IMR-90 (cell line): ENCODE data around the gene GJB4. TPM values are rescaled to one million over a fixed set of nuclear protein-coding genes. Genes with fewer than 3 reads are reported as not detected.

Experiments
- ATAC-seq: fragments of 200-7000 bp; cut with Tn5 transposase; 2 replicates; pipeline ENCODE4 v1.9.1; 2020; ENCODE audit warnings: low read depth, mild to moderate bottlenecking, moderate library complexity
- BruUV-seq: library from RNA; stranded (reverse); fragments of 400-500 nt; replicated peaks from 2 replicates; lab custom pipeline; 2021; lab: Mats Ljungman, UMichigan
- CTCF ChIA-PET: fragments of 300-600 bp; formaldehyde crosslinking; extraction: SDS; loops from one replicate; lab custom pipeline; 2021; ENCODE audit warnings: antibody characterized with exemption; lab: Yijun Ruan, JAX
- POLR2A ChIA-PET: fragments of 300-600 bp; sonication (Branson Sonifier 250); formaldehyde crosslinking; loops from one replicate; lab custom pipeline; 2022; ENCODE audit warnings: antibody characterized with exemption; ENCODE audit not compliant: unreplicated experiment; lab: Charles Lee
- DNase-seq: peaks from one replicate; pipeline ENCODE4 v3.0.0; 2013
- H2AFZ ChIP-seq: replicated peaks from 2 replicates; pipeline ENCODE3; 2013; ENCODE audit warnings: low read length, mild to moderate bottlenecking; ENCODE audit not compliant: poor library complexity
- H2AK5ac ChIP-seq: 2 replicates; pipeline ENCODE4 v1.6.1; 2013; ENCODE audit warnings: low read depth, low read length, inconsistent platforms
- H2AK9ac ChIP-seq: replicated peaks from 2 replicates; pipeline ENCODE3; 2013; ENCODE audit warnings: mild to moderate bottlenecking, low read depth, low read length, moderate library complexity; ENCODE audit not compliant: poor library complexity
- H2BK120ac ChIP-seq: 2 replicates; pipeline ENCODE4 v1.6.1; 2013; ENCODE audit warnings: low read depth, low read length, inconsistent platforms
- H2BK15ac ChIP-seq: 3 replicates; pipeline ENCODE4 v1.6.1; 2013; ENCODE audit warnings: low read depth, low read length, inconsistent platforms
- H2BK20ac ChIP-seq: 2 replicates; pipeline ENCODE4 v1.6.1; 2013; ENCODE audit warnings: low read depth, mild to moderate bottlenecking, inconsistent platforms, low read length, moderate library complexity
- H2BK5ac ChIP-seq: 2 replicates; pipeline ENCODE4 v1.6.1; 2013; ENCODE audit warnings: mild to moderate bottlenecking, low read depth, low read length, inconsistent platforms; ENCODE audit not compliant: poor library complexity, severe bottlenecking
- H3K14ac ChIP-seq: replicated peaks from 2 replicates; pipeline ENCODE4 v1.6.1; 2013; ENCODE audit warnings: low read depth, low read length, inconsistent platforms
- H3K18ac ChIP-seq: 2 replicates; pipeline ENCODE4 v1.6.1; 2013; ENCODE audit warnings: low read depth, low read length, control low read depth
- H3K23ac ChIP-seq: 2 replicates; pipeline ENCODE4 v1.6.1; 2013; ENCODE audit warnings: low read depth, low read length, inconsistent platforms
- H3K27ac ChIP-seq: 2 replicates; pipeline ENCODE4 v1.5.1; 2013; ENCODE audit warnings: mild to moderate bottlenecking, control low read depth, low read length; ENCODE audit not compliant: insufficient read depth
- H3K27me3 ChIP-seq: 2 replicates; pipeline ENCODE4 v1.6.1; 2013; ENCODE audit warnings: low read length; ENCODE audit not compliant: control insufficient read depth, insufficient read depth
- H3K36me3 ChIP-seq: 2 replicates; pipeline ENCODE4 v1.6.1; 2013; ENCODE audit warnings: low read length, mixed read lengths; ENCODE audit not compliant: control insufficient read depth, insufficient read depth
- H3K4ac ChIP-seq: 2 replicates; pipeline ENCODE4 v1.6.1; 2013; ENCODE audit warnings: low read depth, low read length, inconsistent platforms
- H3K4me1 ChIP-seq: 2 replicates; pipeline ENCODE4 v1.6.1; 2013; ENCODE audit warnings: low read length, mixed read lengths; ENCODE audit not compliant: control insufficient read depth, insufficient read depth
- H3K4me2 ChIP-seq: 2 replicates; pipeline ENCODE4 v1.6.1; 2013; ENCODE audit warnings: low read depth, mild to moderate bottlenecking, control low read depth, low read length, moderate library complexity
- H3K4me3 ChIP-seq: 2 replicates; pipeline ENCODE4 v1.5.1; 2013; ENCODE audit warnings: low read depth, mild to moderate bottlenecking, control low read depth, low read length, moderate library complexity; ENCODE audit not compliant: insufficient read depth
- H3K56ac ChIP-seq: 2 replicates; pipeline ENCODE4 v1.6.1; 2013; ENCODE audit warnings: low read length, inconsistent platforms; ENCODE audit not compliant: insufficient read depth; ENCODE audit errors: extremely low read depth
- H3K79me1 ChIP-seq, 2 experiments: 2 replicates each; pipeline ENCODE4 v1.6.1; 2013; ENCODE audit warnings: low read length in 2 of 2, inconsistent platforms in 1 of 2, low read depth in 1 of 2
- H3K9ac ChIP-seq: 2 replicates; pipeline ENCODE4 v1.6.1; 2013; ENCODE audit warnings: low read depth, low read length, control low read depth
- H3K9me1 ChIP-seq: 2 replicates; pipeline ENCODE4 v1.6.1; 2013; ENCODE audit warnings: low read length, inconsistent platforms; ENCODE audit not compliant: insufficient read depth
- H3K9me3 ChIP-seq: 2 replicates; pipeline ENCODE4 v1.6.1; 2013; ENCODE audit warnings: low read length; ENCODE audit not compliant: control insufficient read depth, insufficient read depth
- H4K20me1 ChIP-seq: 2 replicates; pipeline ENCODE4 v1.6.1; 2013; ENCODE audit warnings: low read length, inconsistent platforms; ENCODE audit not compliant: insufficient read depth
- H4K5ac ChIP-seq: 2 replicates; pipeline ENCODE4 v1.6.1; 2013; ENCODE audit warnings: mild to moderate bottlenecking, low read depth, low read length, control low read depth
- H4K8ac ChIP-seq, 2 experiments: 2 replicates each; pipeline ENCODE4 v1.6.1; 2013; ENCODE audit warnings: low read depth in 2 of 2, low read length in 2 of 2, control low read depth in 1 of 2, inconsistent platforms in 1 of 2
- H4K91ac ChIP-seq: 2 replicates; pipeline ENCODE4 v1.6.1; 2013; ENCODE audit warnings: low read depth, low read length, inconsistent platforms; ENCODE audit not compliant: insufficient read depth
- BHLHE40 ChIP-seq: fragments of 150-350 bp; IDR thresholded peaks from 2 replicates; pipeline ENCODE4 v1.6.1; 2016; ENCODE audit warnings: mild to moderate bottlenecking, low read depth, low read length
- CEBPB ChIP-seq: IDR thresholded peaks from 2 replicates; pipeline ENCODE4 v1.6.1; 2012; ENCODE audit warnings: low read depth, low read length, improper control_type of control experiment
- CHD1 ChIP-seq: IDR thresholded peaks from 2 replicates; pipeline ENCODE4 v1.6.1; 2012; ENCODE audit warnings: low read depth, low read length, improper control_type of control experiment
- CTCF ChIP-seq: conservative IDR thresholded peaks from 2 replicates; pipeline ENCODE4 v1.5.1; 2012; ENCODE audit warnings: mild to moderate bottlenecking, low read depth, low read length, improper control_type of control experiment
- ELK1 ChIP-seq: fragments of 150-350 bp; IDR thresholded peaks from 2 replicates; pipeline ENCODE4 v1.6.1; 2016; ENCODE audit warnings: low read depth, mild to moderate bottlenecking, low read length, moderate library complexity, borderline replicate concordance
- FOS ChIP-seq: fragments of 150-350 bp; IDR thresholded peaks from 2 replicates; pipeline ENCODE4 v1.6.1; 2016; ENCODE audit warnings: low read depth, low read length
- MAFK ChIP-seq: IDR thresholded peaks from 2 replicates; pipeline ENCODE4 v1.6.1; 2012; ENCODE audit warnings: low read depth, low read length, improper control_type of control experiment
- MAZ ChIP-seq: IDR thresholded peaks from 2 replicates; pipeline ENCODE4 v1.6.1; 2012; ENCODE audit warnings: low read depth, mild to moderate bottlenecking, low read length, improper control_type of control experiment, moderate library complexity, borderline replicate concordance
- NFE2L2 ChIP-seq: fragments of 150-350 bp; IDR thresholded peaks from 2 replicates; pipeline ENCODE4 v1.6.1; 2016; ENCODE audit warnings: low read depth, mild to moderate bottlenecking, low read length
- POLR2A ChIP-seq: IDR thresholded peaks from 2 replicates; pipeline ENCODE4 v1.6.1; 2012; ENCODE audit warnings: mild to moderate bottlenecking, low read depth, low read length
- RAD21 ChIP-seq: IDR thresholded peaks from 2 replicates; pipeline ENCODE4 v1.6.1; 2012; ENCODE audit warnings: low read length, improper control_type of control experiment
- RCOR1 ChIP-seq: IDR thresholded peaks from 2 replicates; pipeline ENCODE4 v1.6.1; 2012; ENCODE audit warnings: mild to moderate bottlenecking, low read length, improper control_type of control experiment; ENCODE audit not compliant: insufficient replicate concordance
- RFX5 ChIP-seq: IDR thresholded peaks from 2 replicates; pipeline ENCODE4 v1.8.0; 2012; ENCODE audit warnings: low read depth, mild to moderate bottlenecking, low read length, moderate library complexity
- SMC3 ChIP-seq: fragments of 150-350 bp; IDR thresholded peaks from 2 replicates; pipeline ENCODE4 v1.6.1; 2016; ENCODE audit warnings: low read depth, mild to moderate bottlenecking, antibody characterized with exemption, low read length, moderate library complexity
- USF2 ChIP-seq: fragments of 150-350 bp; IDR thresholded peaks from 2 replicates; pipeline ENCODE4 v1.6.1; 2017; ENCODE audit warnings: mild to moderate bottlenecking, antibody characterized with exemption, low read length, low read depth
- WGBS, 2 experiments: methylation state at CpG; one replicate each; pipeline versions ENCODE4 v1.1.5 to v1.1.7; 2013; ENCODE audit warnings: missing lambda C conversion rate in 2 of 2; ENCODE audit not compliant: insufficient read length in 1 of 2; ENCODE audit errors: extremely low coverage in 2 of 2; 5-methylcytosine and 5-hydroxymethylcytosine counted together
- dilution Hi-C: fragments of 300-500 bp; cut with HindIII; formaldehyde crosslinking; loops from one replicate; pipeline ENCODE4 v1.14.3; 2018; ENCODE audit warnings: low sequenced_read_pairs; ENCODE audit not compliant: unreplicated experiment
- in situ Hi-C: fragments of 300-500 bp; cut with MboI; formaldehyde crosslinking; loops from 3 replicates; pipeline ENCODE4 v1.14.3; 2019; ENCODE audit warnings: low sequenced_read_pairs, inconsistent platforms, mixed read lengths
- intact Hi-C: fragments of 100-400 bp; cut with micrococcal nuclease; formaldehyde crosslinking; loops from 2 replicates; pipeline ENCODE4 v1.10.0; 2022
- polyA plus RNA-seq, 3 experiments: library from polyadenylated mRNA; depleted of rRNA; stranded (reverse); fragments of >200 nt; gene quantifications; 2 replicates each; pipeline ENCODE4 v1.2.3, GENCODE V29; 2012; ENCODE audit warnings: low replicate concordance in 1 of 3
- total RNA-seq: library from RNA; depleted of rRNA; stranded (reverse); fragments of >200 nt; gene quantifications from 2 replicates; pipeline ENCODE4 v1.2.3, GENCODE V29; 2012

GJB4 gene
- total and polyA plus RNA-seq, 2 of the 4 experiments (the other 2 are of a cell fraction) = not detected

- Histone ChIP-seq H2AK9ac (no peak overlapping the region), H4K20me1 (no peaks in the 10 kb centered on the region), H2BK5ac (no peak overlapping the region), H3K18ac (no peak overlapping the region), H2BK15ac (no peak overlapping the region), H2AFZ (peak overlapping the region; percentile 32), H3K56ac (no peak overlapping the region), H3K9ac (no peak overlapping the region), H3K4ac (no peak overlapping the region), H3K79me1 (no peaks in the 10 kb centered on the region), H4K8ac (no peak overlapping the region), H2BK20ac (no peak overlapping the region), H3K4me1 (no peaks in the 10 kb centered on the region), H2BK120ac (no peak overlapping the region), H3K36me3 (no peaks in the 10 kb centered on the region), H3K4me2 (no peak overlapping the region), H3K14ac (no peak overlapping the region), H3K9me3 (no peaks in the 10 kb centered on the region), H4K91ac (no peak overlapping the region), H3K4me3 (no peak overlapping the region), H2AK5ac (no peak overlapping the region), H3K27me3 (no peaks in the 10 kb centered on the region; the same call in none of the 2 replicates), H3K27ac (no peak overlapping the region), H3K9me1 (no peaks in the 10 kb centered on the region), H3K23ac (no peak overlapping the region), H4K5ac (no peak overlapping the region)
- intact Hi-C loops = no loop called here
- ATAC-seq (no peak), DNase-seq (no peak)
- dilution Hi-C loops = no loop called here
- WGBS, 2 experiments = 33% methylated on average over 5 of the region's 7 CpGs; no CpG with 5 or more reads in 1 of the 2 experiments
- ChIA-PET CTCF (no interaction called here), POLR2A (no interaction called here)
- TF ChIP-seq CEBPB (no peak), RAD21 (no peak), CHD1 (no peak), RFX5 (no peak), ELK1 (no peak), NFE2L2 (no peak), MAFK (no peak), SMC3 (no peak), POLR2A (no peak), FOS (no peak), CTCF (no peak), USF2 (no peak), RCOR1 (no peak), BHLHE40 (no peak), MAZ (no peak)
- in situ Hi-C loops = no loop called here
- BruUV-seq = no TSS peak
Observed at GRCh38 chr1:34762474-34763141, 3.1 kb downstream of the GJB4 start.
